CD4-positive, alpha-beta T cell treated with Interleukin-10 for 1 hour (primary cell): ENCODE measurements around the gene MFAP2.
"Not testable (repeated sequence)": the region's sequence is repeated elsewhere in the genome, so short reads cannot be mapped to it uniquely, and the experiment has no call there.

Experiments used
- DNase-seq: peaks from one replicate; pipeline ENCODE4 v3.0.0-alpha.2; 2020

Gene MFAP2

DNA sequence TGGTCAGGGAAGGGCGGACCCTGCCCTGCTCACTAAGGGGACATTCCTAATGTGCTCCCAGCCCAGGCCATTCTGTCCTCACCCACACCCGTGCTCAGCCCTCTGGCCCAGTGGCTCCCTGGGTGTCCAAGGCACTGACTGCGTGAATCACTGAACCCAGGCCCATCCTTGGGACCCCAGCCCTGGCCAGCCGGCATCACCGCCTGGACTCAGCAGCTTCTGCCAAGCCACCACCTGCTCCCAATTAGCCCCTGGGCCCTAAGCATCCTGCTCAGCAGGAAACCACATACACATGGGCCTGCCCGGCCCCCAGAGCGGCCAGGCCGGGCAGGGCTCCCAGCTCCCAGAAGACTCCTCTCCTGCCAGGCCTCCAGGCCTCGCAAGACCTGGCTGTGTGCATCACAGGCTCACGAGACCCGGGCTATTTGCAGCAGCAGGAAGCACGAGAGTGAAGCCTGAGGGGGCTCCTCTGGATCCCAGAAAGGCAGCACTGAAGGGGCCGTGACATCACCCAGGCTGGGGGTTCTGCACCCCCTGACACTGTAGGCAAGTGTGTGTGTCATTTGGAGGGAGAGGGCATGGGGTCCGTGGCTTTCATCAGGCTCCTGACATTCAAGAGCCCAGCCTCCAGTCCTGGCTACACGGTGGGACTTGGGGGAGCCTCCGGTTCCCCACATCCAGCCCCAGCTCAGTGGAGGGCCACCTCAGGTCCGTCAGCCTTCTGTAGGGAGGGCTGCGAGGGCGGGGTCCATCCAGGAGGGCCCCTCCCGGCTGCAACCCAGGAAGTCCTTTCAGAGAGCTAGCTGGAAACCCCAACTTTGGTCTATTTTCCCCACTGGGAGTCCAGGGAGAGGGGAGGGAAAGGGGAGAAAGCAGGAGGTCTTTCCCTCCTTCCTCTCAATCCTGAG lies 1.6 kb downstream of the MFAP2 start:
- DNase-seq, result no peak

DNA sequence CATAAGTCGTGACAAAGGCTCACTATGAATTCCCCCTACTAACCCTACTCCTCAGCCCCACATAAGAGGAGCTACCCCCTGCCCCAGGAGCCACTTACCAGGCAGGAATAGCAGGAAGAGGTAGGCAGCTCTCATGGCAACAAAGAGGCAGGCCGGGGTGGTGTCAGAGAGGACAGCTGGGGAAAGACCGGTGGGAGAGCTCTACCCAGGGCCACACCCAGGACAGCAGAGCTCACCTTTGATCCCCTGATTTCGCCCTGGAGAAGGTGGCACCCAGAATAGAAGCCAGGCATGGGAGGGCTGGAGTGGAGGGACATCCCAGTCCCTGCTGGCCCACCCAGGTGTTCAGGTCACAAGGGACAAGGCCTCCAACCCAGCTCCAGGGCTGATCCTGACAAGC lies 2.3 kb downstream of the MFAP2 start:
- no peak for DNase-seq

DNA sequence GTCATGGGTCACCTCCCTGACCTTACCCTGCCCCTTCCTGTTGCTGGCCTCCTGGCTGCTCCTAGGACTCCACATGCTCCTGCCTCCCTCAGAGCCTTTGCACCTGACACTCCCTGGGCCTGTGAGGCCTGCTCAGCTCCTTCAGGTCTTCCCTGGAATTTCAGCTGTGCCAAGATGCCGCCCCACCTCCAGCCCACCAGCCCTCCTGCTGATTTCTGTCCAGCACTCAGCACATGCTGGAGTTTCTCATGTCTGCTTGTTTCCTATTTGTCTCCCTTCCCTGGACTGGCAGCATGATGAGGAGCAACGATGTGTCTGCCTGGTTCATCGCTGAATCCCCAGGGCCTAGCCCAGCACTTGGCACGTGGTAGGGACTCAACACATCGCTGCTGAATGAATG lies 3.0 kb downstream of the MFAP2 start:
- DNase-seq, result no peak

DNA sequence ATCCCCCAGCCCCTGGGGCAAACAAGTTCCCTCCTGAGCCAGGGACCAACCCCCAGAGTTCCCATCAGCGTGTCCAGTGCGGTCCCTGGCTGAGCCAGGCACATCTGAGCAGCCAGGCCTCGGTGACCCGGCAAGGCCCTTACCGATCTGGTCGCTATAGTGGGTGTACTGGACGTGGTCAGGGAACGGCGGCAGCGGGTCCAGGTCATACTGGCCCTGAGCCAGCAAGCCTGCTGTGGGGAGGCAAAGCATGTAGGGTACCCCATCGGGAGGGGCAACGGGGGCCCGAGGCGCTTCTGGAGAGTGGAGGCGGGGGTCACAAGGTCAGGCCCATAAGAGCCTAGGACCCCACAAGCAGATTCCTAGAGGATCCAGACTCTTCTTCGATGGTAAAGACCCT lies 3.5 kb downstream of the MFAP2 start:
- no peak for DNase-seq

DNA sequence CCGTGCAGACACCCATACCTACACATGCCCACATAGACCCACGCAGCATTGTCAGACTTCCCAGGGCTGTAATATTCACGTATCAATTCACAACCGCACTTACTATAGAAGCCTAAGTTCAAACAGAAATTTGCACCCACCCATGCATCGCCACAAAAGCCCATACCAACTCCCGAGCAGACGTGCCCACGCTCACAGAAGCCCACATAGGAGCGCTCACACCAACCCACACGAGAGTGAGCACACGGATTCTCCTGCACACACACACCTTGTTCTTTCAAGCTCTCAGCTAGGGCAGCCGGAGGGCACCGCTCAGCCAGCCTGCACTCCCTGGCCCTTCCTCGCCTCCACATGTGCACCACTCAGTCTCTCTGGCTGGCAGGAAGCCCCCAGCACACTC lies 4.6 kb downstream of the MFAP2 start:
- no peak for DNase-seq

DNA sequence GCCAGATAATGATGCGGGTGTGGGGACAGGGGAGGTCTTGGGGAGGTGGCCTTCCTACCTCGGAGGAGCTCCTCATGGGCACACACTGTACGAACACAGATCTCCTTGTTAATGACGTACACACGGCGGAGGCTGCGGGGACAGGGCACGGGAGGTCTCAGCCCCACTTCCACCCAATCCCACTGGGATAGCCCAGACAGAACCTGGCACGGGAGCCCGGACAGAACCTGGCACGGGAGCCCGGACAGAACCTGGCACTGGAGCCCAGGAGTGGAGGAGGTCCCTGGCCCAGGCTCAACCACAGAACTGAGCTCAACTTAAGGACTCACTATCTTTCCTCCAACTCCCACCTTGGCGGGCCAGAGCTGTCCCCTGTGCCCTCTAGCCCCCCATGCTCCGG lies 5.2 kb downstream of the MFAP2 start:
- DNase-seq, result no peak

DNA sequence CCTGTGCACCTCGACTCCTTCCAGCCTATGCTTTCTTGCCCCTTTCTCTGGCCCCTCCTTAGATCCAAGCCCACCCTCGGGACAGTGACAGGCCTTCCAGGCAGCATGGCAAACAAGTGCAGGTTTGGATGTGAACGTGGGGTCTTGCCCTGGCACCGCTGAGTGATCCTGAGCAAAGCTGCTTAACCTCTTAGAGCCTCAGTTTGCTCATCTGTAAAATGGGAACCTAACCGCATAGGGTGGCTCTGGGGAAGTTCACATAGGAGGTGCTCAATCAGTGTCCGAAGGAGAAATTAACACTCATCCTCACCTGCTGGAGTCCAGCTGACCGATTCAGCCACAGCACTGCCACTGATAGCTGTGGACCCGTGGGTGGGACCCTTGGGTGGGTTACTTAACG lies 7.2 kb downstream of the MFAP2 start:
- no peak for DNase-seq

DNA sequence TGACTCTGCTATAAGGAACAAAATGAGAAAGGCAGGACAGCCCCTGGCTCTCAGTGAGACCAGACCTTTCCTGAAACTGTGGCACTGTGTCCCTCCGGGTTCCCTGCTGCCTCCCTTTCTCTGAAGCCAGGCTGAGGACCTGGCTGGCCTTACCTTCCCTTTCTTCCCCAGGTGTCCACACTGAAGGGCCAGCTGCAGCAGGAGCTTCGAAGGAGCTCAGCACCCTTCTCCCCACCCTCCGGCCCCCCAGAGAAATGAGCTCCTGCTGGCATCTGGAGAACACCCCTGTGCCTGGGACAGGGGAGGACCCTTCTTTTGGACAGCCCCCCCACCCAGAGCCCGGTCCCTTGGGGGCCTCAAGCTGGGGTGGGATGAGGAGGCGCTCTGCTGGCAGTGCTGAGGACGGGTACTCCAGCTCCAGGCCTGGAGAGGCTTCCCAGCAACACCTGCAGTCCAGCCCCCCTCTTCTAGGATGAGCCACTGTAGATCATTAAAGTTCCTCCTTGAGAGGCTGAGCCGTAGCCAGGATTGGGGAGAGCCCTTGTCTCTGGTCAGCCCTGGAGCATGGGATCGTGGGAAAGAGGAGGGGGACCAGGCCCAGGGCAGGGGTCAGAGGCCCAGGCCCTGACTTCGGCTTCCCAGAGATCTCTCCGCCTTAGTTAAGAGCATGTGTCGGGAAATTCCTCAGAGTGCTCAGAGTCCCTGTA lies 8.1 kb downstream of the MFAP2 start:
- no peak for DNase-seq

DNA sequence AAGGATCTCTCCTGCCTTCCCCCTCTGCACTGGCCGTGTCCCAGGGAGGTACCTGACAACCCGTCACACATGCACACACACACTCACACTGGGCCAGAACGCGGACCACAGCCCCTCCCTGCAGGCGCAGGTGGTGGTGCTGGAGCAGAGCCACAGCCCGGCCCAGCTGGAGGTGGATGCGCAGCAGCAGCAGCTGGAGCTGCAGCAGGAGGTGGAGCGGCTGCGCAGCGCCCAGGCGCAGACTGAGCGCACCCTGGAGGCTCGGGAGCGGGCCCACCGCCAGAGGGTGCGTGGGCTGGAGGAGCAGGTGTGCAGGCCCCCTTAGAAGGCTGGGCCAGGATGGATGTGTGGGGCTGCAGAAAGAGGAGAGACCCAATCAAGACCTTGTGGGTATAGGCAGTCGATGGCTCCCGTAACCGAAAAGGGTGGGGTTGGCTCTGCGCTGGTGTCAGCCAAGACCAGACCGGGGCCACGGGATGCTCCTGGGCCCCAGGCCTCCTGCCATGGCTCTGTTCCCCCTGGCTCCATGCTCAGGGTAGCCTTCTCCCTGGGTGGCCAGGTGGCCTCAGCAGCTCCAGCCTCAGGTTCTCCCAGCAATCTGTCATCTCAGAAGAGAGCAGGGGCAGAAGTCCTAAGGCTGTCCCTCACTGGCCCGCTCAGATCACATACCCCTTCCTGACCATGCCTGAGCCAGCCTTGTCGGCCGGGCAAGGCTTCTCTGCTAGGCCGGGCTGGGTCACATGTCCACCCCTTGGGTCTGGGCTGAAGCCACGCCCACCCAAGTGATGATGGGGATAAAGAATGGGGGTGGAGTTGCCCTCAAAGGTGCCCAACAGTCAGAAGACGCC lies 8.9 kb downstream of the MFAP2 start:
- DNase-seq, result no peak

DNA sequence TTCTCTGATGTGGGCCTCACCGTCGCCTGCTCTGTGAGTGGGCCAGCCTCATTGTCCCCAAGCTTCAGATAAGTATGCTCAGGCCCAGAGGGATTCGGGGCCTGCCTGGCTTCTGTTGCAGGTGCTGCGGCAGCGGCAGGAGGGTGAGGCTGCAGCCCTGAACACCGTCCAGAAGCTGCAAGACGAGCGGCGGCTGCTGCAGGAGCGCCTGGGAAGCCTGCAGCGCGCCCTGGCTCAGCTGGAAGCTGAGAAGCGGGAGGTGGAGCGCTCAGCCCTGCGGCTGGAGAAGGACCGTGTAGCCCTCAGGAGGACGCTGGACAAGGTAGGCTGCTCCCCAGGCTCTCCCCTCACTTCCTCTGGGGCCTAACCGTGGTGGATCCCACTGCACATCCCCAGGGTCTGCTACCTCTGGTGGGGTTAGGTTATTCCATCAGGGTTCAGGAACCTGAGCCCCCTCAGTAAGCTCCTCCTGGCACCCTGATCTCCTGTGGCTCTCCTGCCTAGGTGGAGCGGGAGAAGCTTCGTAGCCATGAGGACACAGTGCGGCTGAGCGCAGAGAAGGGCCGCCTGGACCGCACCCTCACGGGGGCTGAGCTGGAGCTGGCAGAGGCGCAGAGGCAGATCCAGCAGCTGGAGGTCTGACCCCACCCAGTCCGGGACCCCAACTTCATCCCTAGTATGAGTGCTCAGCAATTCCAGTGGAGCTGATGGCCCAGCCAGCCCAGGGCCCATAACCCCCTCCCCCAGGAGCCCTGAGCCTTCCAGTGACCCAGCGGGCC lies 10.1 kb downstream of the MFAP2 start:
- DNase-seq, result no peak

DNA sequence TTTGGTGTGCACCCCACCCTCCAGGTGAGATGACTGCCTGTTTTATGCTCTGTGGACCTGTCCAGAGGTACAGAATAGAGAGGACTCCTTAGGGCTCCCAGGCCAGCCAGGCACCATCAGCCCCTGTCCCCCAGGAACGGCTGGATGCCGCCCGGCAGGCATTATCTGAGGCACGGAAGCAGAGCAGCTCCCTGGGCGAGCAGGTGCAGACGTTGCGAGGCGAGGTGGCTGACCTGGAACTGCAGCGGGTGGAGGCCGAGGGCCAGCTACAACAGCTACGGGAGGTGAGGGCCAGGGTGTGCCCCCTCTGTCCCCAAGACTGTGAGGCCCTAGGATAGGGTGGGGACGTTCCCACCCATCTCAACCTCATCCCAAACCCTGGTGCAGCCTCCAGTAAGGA lies 10.8 kb downstream of the MFAP2 start:
- DNase-seq, result no peak

DNA sequence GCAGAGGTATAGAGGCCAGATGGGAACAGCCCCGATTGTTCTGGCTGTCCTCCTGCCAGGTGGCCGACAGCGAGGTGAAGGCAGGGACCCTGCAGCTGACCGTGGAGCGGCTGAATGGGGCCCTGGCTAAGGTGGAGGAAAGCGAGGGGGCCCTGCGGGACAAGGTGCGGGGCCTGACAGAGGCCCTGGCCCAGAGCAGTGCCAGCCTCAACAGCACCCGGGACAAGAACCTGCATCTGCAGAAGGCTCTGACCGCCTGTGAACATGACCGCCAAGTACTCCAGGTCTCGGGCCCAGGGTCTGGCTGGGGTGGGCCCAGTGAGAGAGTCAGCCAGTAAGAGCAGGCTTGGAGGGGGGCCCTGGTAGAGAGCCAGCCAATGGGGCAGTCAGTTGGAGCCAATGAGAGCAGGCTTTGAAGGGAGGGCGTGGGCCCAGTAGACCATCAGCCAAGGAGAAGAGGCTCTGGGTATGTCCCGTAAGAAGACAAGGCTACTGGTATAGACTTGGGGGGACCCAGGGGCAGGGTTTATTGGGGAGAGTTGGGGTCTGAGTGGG lies 11.3 kb downstream of the MFAP2 start:
- DNase-seq, result no peak

DNA sequence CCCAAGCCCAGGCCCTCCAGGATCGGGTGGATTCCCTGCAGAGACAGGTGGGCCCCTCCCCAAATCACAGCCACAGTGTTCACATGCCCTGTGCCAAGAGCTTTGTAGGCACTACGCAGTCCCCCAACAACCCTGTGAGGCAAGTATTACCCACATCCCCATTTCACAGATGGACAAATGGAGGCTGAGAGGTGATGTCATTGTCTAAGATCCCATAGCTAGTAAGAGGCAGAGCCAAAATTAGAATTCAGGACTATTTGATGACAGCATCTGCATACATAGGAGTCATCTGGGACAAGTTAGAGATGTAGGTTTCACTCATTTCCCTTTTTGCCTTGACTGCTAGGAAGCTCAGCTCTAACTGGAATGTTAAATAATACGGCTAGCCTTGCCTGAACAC lies 12.0 kb downstream of the MFAP2 start:
- no peak for DNase-seq

DNA sequence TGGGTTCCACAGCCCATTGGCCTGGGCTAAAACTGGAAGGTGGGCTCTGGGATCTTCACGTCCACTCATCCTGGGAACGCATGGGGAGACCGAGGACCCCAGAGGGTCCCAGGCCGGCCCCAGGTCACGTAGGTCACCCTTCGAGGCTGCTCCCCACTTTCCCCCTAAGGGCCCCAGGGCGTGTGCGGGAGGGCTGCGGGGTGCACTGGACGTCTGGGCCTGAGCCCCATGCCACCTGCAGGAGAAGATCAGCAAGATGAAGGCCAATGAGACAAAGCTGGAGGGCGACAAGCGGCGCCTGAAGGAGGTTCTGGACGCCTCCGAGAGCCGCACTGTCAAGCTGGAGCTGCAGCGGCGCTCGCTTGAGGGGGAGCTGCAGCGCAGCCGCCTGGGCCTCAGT lies 12.5 kb downstream of the MFAP2 start:
- DNase-seq, result no peak

DNA sequence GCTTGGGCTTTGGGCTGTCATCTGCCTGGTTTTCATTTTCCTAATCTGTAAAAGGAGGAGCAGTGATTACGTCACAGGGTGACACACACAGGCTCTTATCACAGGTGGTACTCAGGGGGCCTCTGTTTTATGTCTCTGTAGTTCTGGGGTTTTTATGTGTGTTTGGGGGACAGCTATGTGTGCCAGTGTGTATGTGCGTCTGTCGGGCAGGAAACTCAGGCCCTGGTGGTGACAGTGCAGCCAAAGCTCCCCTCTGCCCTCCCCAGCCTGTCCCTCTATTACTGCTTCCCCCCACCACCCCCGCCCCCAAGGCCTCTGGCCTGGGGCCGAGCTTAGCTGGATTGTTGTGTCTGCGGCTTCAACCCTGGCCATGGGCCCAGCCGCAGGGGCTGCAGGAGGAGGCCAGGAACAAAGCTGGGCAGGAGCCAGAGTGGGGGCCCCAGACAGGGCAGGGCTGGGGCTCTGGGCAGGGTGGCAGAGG lies 13.3 kb downstream of the MFAP2 start:
- no peak for DNase-seq

DNA sequence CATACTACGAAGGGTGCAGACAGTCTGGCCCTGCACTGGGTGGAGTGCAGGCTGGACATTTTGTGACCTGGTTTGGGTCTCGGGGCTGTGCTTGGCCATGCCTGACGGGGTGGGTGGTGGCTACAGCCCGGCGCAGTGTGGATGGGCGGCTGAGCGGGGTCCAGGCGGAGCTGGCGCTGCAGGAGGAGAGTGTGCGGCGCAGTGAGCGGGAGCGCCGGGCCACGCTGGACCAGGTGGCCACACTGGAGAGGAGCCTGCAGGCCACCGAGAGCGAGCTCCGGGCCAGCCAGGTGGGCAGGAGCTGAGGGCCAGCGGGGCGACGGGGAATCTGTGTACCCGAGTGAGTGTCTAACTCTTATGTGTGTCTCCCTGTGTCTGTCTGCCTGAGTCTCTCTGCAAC lies 14.1 kb downstream of the MFAP2 start:
- no peak for DNase-seq

DNA sequence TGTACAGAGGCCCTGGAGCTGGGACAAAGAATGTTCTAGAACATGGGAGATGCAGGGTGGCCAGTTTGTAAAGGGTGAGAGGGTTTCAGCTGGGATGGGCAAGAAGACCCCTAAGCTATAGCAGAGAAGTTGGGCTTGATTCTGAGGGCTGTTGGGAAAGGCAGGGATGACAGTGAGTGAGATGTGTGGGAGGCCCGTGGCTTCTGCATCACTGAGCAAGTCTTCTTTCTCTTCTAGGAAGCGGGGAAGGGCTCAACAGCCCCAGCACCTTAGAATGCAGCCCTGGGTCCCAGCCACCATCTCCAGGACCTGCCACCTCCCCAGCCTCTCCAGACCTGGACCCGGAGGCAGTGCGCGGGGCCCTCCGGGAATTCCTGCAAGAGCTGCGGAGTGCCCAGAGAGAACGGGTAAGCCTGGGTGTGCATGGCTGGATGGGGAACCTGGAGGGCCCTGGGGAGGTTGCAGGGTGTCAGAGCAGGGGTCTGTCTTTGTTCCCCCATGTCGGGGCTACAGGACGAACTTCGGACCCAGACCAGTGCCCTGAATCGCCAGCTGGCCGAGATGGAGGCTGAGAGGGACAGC lies 14.8 kb downstream of the MFAP2 start:
- DNase-seq, result no peak

DNA sequence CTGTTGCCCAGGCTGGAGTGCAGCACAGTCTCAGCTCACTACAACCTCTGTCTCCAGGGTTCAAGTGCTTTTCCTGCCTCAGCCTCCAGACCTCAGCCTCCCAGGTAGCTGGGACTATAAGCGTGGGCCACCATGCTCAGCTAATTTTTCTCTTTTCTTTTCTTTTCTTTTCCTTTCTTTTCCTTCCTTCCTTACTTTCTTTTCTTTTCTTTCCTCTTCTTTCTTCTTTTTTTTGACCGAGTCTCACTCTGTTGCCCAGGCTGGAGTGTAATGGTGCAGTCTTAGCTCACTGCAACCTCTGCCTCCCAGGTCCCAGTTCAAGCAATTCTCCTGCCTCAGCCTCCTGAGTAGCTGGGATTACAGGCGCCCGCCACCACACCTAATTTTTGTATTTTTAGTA lies 16.3 kb downstream of the MFAP2 start:
- DNase-seq, result not testable (repeated sequence)

DNA sequence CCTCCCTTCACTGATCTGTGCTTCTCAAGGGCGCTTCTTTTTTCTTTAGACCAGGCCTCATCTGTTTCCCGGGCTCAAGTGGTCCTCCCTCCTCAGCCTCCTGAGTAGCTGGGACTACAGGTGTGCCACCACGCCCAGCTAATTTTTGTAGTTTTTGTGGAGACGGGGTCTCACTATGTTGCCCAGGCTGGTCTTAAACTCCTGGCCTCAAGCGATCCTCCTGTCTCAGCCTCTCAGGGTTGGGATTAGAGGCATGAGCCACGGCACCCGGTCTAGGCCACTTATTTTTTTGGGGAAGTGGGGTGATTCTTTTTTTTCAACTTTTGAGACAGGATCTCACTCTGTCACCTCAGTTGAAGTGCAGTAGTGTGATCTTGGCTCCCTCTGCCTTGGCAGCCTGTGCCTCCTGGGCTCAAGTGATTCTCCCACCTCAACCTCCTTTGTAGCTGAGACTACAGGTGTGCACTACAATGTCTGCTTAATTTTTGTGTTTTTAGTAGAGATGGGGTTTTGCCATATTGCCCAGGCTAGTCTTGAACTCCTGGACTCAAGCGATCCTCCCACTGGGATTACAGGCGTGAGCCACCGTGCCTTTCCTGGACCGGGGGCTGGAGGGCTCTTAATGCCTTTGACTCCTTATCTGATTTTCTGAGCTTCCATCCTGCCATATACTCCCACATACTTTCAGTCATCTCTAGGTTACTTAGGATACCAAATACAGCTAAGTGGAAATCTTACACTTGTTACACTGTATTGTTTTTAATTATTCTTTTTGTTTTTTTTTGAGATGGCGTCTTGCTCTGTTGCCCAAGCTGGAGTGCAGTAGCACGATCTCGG lies 18.9 kb downstream of the MFAP2 start:
- no peak for DNase-seq

DNA sequence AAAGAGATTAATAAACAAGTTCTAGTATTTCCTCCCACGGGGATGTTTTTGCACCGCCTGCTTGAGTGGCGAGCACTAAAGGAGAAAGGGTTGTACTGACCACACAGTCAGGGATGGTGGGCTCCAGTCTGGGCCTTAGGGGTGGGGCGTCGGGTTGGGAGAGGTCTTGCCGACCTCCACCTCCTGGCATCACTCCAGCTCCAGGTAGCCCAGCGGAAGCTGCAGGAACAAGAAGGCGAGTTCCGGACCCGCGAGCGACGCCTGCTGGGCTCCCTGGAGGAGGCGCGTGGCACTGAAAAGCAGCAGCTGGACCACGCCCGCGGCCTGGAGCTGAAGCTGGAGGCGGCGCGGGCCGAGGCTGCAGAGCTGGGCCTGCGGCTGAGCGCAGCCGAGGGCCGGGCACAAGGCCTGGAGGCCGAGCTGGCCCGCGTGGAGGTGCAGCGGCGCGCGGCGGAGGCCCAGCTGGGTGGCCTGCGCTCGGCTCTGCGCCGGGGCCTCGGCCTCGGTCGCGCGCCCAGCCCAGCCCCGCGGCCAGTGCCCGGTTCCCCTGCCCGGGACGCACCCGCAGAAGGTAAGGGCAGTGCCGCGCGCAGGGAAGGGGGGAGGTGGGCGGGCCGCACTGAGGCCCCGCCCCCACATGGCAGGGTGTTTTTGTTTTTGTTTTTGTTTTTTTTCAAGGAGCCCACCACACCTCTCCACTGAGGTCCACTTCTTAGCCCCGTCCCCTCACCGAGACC lies 19.7 kb downstream of the MFAP2 start:
- DNase-seq, result peak; percentile 80
